GM23338 (cell line): Measurements from ENCODE around the gene DHX34.

Experiments
- CTCF ChIP-seq, 2 experiments: fragments of 200-600 bp in 1 of 2; sonication (generic) in 1 of 2; conservative IDR thresholded peaks; 2 replicates each; pipeline versions ENCODE4 v1.5.1 to v1.6.1; 2016 to 2017; ENCODE audit warnings: antibody characterized with exemption in 2 of 2, low read depth in 2 of 2, mild to moderate bottlenecking in 2 of 2, moderate library complexity in 1 of 2
- POLR2AphosphoS5 ChIP-seq: IDR thresholded peaks from 2 replicates; pipeline ENCODE4 v1.6.1; 2016; ENCODE audit warnings: antibody characterized with exemption, low read depth

GRCh38 chr19:47422417-47423163, 73.5 kb downstream of the DHX34 start:
- TF ChIP-seq CTCF (conservative IDR thresholded peaks at IDR 0.05; ENCODE audit: low read depth in 2 of 2): no peak
- no peak for TF ChIP-seq POLR2AphosphoS5
